Activated naive CD8-positive, alpha-beta T cell (primary cell): ENCODE results near the gene ITPKC.
"Not testable (repeated sequence)": the region's sequence is repeated elsewhere in the genome, so short reads cannot be mapped to it uniquely, and the experiment has no call there.

Experiments used
- H3K27ac Mint-ChIP-seq: one replicate; pipeline ENCODE4 v1.8.0; 2021; ENCODE audit warnings: mixed read lengths
- H3K27me3 Mint-ChIP-seq: one replicate; pipeline ENCODE4 v1.8.0; 2021; ENCODE audit warnings: mixed read lengths
- H3K36me3 Mint-ChIP-seq: one replicate; pipeline ENCODE4 v1.8.0; 2021; ENCODE audit warnings: mixed read lengths
- H3K4me1 Mint-ChIP-seq: one replicate; pipeline ENCODE4 v1.8.0; 2021; ENCODE audit warnings: low read depth, mixed read lengths
- H3K4me3 Mint-ChIP-seq: one replicate; pipeline ENCODE4 v1.8.0; 2021; ENCODE audit warnings: mild to moderate bottlenecking, mixed read lengths
- H3K9me3 Mint-ChIP-seq: one replicate; pipeline ENCODE4 v1.8.0; 2021; ENCODE audit warnings: low read depth, mixed read lengths

The ITPKC gene

DNA sequence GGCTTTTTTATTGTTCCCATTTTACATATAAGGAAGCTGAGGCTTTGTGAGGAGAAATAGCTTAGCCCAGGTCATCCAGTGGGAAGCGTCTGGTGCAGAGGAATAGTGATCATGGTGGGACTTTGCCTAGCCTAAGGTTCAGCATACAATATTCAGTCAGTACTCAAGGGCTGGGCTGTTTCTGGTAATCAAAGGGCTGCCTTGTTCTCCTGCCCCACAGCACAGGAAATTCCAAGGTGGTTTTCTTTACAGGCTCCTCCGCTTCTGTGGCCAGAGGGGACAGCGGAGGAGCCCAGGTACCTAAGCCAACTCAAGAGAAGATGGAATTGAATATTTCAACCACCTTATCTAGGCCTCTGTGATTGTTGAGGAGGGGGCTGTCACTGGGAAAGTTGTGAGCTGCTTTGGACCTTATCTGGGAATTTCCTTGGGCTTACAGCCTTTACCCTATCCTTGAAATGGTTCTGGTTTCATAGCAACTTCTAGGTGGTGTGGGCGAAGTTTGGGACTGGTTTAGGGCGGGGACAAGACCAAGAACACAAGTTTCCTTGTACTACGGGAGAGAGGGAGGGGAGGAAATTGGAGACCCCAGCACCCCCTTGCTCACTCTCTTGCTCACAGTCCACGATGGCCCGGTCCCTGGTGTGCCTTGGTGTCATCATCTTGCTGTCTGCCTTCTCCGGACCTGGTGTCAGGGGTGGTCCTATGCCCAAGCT, 58.2 kb downstream of the ITPKC start, which contains the start of gene MIA:
Gene MIA, plus strand, starts transcription at position 606 of the 716 bp plus-strand sequence. Its CDS starts 22 bp downstream, at position 628.
- H3K4me3 Mint-ChIP-seq = no peak within 1 kb of the TSS
- H3K36me3 Mint-ChIP-seq = peaks cover 4% of the 10 kb centered on the region
- H3K27me3 Mint-ChIP-seq = no peaks in the 10 kb centered on the region
- peaks cover 36% of the 10 kb centered on the region for H3K4me1 Mint-ChIP-seq
- H3K27ac Mint-ChIP-seq = peak within 1 kb of the TSS; percentile 41
- no peaks in the 10 kb centered on the region for H3K9me3 Mint-ChIP-seq

GRCh38 chr19:40775632-40776022, 58.7 kb downstream of the ITPKC start:
- Mint-ChIP-seq H3K4me3 (no peak overlapping the region), H3K9me3 (no peaks in the 10 kb centered on the region), H3K27me3 (no peaks in the 10 kb centered on the region), H3K36me3 (peaks cover 4% of the 10 kb centered on the region), H3K4me1 (peaks cover 39% of the 10 kb centered on the region), H3K27ac (no peak overlapping the region)

DNA sequence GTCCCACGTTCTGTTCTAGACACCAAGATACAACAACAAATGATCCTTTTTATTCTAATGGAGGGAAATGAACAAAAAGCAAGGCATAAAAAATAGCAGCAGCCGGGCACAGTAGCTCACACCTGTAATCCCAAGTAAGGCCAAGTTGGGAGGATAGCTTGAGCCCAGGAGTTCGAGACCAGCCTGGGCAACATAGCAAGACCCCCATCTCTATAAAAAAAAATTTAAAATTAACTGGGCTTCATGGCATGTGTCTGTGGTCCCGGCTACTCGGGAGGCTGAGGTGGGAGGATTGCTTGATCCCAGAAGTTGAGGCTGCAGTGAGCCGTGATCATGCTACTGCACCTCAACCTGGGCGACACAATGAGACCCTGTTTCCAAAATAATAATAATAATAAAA, 59.5 kb downstream of the ITPKC start:
- Mint-ChIP-seq H3K4me1 (peaks cover 37% of the 10 kb centered on the region), H3K4me3 (no peak overlapping the region), H3K36me3 (peaks cover 2% of the 10 kb centered on the region), H3K27ac (peak overlapping the region; percentile 41), H3K9me3 (no peaks in the 10 kb centered on the region), H3K27me3 (no peaks in the 10 kb centered on the region)

DNA sequence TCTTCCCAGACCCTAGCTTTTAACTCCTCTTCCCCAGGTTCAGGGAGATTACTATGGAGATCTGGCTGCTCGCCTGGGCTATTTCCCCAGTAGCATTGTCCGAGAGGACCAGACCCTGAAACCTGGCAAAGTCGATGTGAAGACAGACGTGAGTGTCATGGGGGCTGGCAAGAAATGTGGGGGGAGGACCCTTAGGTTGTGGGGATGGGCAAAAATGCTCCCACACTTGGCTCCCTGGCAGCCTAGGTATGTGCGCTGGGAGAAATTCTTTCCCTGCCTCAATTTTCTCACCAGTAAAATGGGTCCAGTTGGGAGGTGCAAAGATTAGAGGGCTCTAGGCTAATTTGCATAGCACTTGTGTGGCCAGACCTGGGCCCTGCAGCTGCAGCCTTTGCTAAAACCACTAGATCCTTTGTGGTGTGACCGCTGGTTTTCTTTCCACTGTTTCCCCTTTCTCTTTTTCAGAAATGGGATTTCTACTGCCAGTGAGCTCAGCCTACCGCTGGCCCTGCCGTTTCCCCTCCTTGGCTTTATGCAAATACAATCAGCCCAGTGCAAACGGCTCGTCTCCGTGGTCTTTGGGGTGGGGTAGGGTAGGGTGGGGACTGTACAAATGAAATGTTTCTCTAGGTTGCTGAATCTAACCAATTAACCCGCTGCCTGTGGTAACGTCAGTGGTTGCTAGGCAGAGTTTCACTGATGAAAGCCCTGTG, 60.2 kb downstream of the ITPKC start:
- Mint-ChIP-seq H3K4me1 (peaks cover 40% of the 10 kb centered on the region), H3K9me3 (no peaks in the 10 kb centered on the region), H3K36me3 (peaks cover 4% of the 10 kb centered on the region), H3K27me3 (no peaks in the 10 kb centered on the region), H3K27ac (peak overlapping the region; percentile 96), H3K4me3 (peak overlapping the region; percentile 95)

DNA sequence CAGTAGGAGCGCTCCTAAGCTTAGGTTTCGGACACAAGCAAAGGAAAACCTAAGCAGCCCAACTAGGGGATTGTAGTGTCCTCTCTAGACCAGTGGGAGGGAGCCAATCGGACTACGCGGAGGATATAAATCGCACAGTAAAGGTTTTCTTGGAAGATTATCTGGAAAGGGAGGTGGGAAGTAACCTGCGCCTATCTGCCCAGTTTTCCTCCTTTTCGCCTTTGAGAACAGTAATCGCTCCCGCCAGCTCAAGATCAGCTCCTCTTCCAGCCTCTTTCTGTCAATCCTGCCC, 60.7 kb downstream of the ITPKC start:
- H3K4me1 Mint-ChIP-seq = peaks cover 43% of the 10 kb centered on the region
- H3K36me3 Mint-ChIP-seq = peaks cover 7% of the 10 kb centered on the region
- peak overlapping the region; percentile 95 for H3K4me3 Mint-ChIP-seq
- peak overlapping the region; percentile 96 for H3K27ac Mint-ChIP-seq
- no peaks in the 10 kb centered on the region for H3K9me3 Mint-ChIP-seq
- H3K27me3 Mint-ChIP-seq = no peaks in the 10 kb centered on the region

DNA sequence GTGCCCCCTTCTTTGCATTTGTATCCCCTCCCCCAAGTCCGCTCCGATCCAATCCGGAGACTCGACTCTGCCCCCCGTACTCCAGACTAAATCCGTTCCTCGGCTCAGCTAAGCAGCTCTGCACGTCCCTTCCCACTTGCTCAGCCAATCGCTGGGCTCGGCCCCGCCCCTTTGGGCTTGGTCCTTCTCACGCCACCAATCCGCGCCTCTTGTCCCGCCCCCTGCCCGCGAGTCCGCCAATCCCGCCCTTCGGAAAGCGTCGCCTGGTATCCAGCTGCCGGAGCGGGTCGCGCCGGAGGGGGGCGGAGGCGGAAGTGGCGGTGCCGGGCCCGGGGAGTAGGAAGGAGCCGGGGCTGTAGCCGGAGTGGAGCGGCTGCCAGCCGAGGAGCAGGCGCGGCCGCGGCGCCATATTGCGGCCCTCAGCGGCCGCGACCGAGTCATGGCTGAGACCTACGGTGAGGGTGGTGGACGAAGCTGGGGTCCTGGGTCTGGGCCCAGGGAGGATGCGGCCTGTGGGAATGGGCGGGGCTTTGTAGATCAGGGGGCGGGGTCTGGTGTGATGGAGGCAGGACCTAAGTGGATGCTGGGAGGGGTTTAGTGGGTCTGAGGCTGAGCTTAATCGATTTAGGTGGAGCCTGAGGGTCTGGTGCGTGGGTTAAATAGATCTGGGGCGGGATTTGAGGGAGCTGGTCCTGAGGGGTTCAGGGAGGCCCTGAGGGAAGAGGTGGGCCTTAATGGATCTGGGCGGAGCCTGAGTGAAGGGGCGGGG, 61.2 kb downstream of the ITPKC start, which contains the start of gene RAB4B:
Gene RAB4B, plus strand, starts transcription at position 311 of the 769 bp plus-strand sequence. Its CDS starts 129 bp downstream, at position 440.
- Mint-ChIP-seq H3K27ac (peak within 1 kb of the TSS; percentile 96), H3K27me3 (no peaks in the 10 kb centered on the region), H3K4me3 (peak within 1 kb of the TSS; percentile 95), H3K4me1 (peaks cover 43% of the 10 kb centered on the region), H3K9me3 (no peaks in the 10 kb centered on the region), H3K36me3 (peaks cover 7% of the 10 kb centered on the region)

- Mint-ChIP-seq H3K9me3 (no peaks in the 10 kb centered on the region), H3K4me1 (peaks cover 43% of the 10 kb centered on the region), H3K27ac (peak overlapping the region; percentile 96), H3K36me3 (peaks cover 7% of the 10 kb centered on the region), H3K27me3 (no peaks in the 10 kb centered on the region), H3K4me3 (peak overlapping the region; percentile 95)
Observed at GRCh38 chr19:40778706-40779284, 61.9 kb downstream of the ITPKC start.

DNA sequence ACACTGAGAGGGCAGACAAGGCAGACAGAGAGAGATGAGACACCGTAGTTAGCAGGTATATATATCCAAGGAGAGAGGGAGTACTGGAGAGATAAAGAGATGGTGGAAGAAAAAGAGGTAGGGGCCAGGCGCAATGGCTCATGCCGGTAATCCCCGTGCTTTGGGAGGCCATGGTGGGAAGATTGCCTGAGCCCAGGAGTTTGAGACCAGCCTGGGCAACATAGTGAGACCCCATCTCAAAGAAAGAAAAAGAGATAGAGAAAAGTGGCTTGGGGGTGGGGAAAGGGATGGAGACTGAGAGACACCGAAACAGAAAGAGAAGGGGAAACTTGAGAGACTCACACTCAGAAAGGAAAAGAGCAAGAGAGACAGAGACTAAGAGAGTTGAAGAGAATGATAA, 63.7 kb downstream of the ITPKC start:
- Mint-ChIP-seq H3K36me3 (peaks cover 7% of the 10 kb centered on the region), H3K4me3 (peak overlapping the region; percentile 27), H3K9me3 (no peaks in the 10 kb centered on the region)

GRCh38 chr19:40781140-40781539, 64.2 kb downstream of the ITPKC start:
- peaks cover 40% of the 10 kb centered on the region for H3K4me1 Mint-ChIP-seq

More for the DNA sequence above, 63.7 kb downstream of the ITPKC start:
- Mint-ChIP-seq H3K27ac (peak overlapping the region; percentile 77), H3K27me3 (no peaks in the 10 kb centered on the region), H3K4me1 (peaks cover 42% of the 10 kb centered on the region)

GRCh38 chr19:40783711-40784110, 66.8 kb downstream of the ITPKC start:
- no peak overlapping the region for H3K4me3 Mint-ChIP-seq
- peaks cover 29% of the 10 kb centered on the region for H3K4me1 Mint-ChIP-seq
- H3K9me3 Mint-ChIP-seq = no peaks in the 10 kb centered on the region
- H3K27ac Mint-ChIP-seq = no peak overlapping the region
- H3K27me3 Mint-ChIP-seq = no peaks in the 10 kb centered on the region
- peaks cover 7% of the 10 kb centered on the region for H3K36me3 Mint-ChIP-seq

More at GRCh38 chr19:40781140-40781539, 64.2 kb downstream of the ITPKC start:
- Mint-ChIP-seq H3K4me3 (no peak overlapping the region), H3K27ac (no peak overlapping the region), H3K36me3 (peaks cover 7% of the 10 kb centered on the region), H3K9me3 (no peaks in the 10 kb centered on the region), H3K27me3 (no peaks in the 10 kb centered on the region)

GRCh38 chr19:40784146-40784545, 67.2 kb downstream of the ITPKC start:
- not testable (repeated sequence) for H3K4me3 Mint-ChIP-seq, H3K27ac Mint-ChIP-seq, H3K27me3 Mint-ChIP-seq, H3K36me3 Mint-ChIP-seq, H3K9me3 Mint-ChIP-seq
- peaks cover 25% of the 10 kb centered on the region for H3K4me1 Mint-ChIP-seq

DNA sequence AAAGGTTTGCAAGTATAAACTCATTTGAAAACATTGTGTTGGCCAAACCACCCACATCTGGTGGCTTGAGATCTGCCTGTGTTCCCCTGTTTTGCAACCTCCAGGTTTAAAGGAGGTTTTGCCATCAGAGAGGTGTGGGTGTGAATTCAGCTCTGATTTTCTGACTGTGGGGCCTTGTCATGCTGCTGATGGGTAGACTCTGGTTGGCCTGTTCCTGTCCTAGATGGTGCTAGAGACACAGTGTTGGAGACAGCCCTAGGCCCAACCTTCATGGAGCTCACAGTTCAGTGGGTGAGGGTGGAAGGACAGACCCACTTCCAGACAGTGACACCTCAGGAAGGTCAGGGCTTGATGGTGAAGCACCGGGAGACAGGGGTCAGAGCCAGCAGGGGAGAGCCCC, 68.6 kb downstream of the ITPKC start:
- Mint-ChIP-seq H3K4me3 (no peak overlapping the region), H3K9me3 (no peaks in the 10 kb centered on the region), H3K4me1 (peaks cover 17% of the 10 kb centered on the region), H3K36me3 (peaks cover 10% of the 10 kb centered on the region), H3K27me3 (no peaks in the 10 kb centered on the region), H3K27ac (peak overlapping the region; percentile 66)

DNA sequence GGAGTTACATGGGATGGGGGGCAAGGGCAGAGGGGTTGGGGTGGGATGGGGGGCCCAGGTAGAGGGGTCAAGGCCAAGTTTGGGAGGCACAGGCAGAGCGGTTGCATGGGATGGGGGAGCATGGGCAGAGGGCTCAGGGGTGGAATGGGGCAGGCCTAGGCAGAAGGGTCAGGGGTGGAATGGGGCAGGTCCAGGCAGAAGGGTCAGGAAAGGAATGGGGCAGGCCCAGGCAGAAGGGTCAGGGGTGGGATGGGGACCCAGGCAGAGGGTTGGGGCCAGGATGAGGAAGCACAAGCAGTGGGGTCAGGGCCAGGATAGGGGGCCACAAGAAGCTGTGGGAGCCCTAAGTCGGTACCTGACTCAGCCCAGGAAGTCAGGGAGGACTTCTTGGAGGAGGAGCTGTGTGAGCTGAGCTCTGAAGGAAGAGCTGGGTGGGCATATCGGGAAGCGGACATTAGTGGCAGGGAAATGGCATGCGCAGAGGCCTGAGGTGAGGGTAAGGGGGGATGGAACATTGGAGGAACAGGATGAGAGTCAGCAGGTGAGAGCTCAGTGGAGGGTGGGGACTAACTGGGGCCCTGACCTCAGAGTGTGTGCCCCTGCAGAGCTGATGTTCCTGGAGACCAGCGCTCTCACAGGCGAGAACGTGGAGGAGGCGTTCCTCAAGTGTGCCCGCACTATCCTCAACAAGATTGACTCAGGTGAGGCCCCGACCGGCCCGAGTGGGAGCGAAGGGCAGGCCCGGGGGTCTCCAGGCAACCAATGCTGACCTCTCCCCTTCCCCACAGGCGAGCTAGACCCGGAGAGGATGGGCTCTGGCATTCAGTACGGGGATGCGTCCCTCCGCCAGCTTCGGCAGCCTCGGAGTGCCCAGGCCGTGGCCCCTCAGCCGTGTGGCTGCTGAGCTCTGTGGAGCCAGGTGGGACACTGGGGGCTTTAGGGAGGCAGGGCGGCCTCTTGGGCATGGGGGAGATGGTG, 69.4 kb downstream of the ITPKC start:
- Mint-ChIP-seq H3K36me3 (peaks cover 8% of the 10 kb centered on the region), H3K27me3 (no peaks in the 10 kb centered on the region), H3K4me1 (peaks cover 14% of the 10 kb centered on the region), H3K9me3 (no peaks in the 10 kb centered on the region), H3K4me3 (no peak overlapping the region), H3K27ac (peak overlapping the region; percentile 54)
